Measurements from ENCODE around the gene FYN. TPM values are rescaled to one million over a fixed set of nuclear protein-coding genes. Genes with fewer than 3 reads are reported as not detected.

The FYN gene
- total RNA-seq, 2 donors from 2014 or later = 25.7 to 83.1 TPM

DNA sequence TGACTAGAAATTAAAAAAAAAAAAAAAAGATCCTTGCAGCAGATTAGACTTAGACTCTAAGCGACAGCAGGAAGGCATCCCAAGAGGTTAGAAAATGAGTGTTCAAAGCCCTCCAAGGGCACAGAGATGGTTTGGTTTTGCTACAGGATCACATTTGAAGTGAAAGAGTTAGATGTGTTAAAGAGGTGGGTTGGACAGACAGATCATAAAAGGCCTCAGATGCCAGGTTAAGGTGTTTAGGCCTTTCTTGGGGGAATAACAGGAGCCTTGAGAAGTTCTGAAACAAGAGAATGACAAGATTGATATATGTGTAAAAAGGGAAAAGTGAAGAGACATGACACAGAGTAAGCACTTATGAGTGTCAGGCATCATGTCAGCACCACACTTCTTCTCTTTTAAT is 107.5 kb downstream of the FYN start:
- no peak overlapping the region for H3K4me3 ChIP-seq
- H3K4me1 ChIP-seq = no peaks in the 10 kb centered on the region
- WGBS, 2 donors = 84 to 97% methylated on average over 1 of the region's 1 CpG
- no peaks in the 10 kb centered on the region for H3K9me3 ChIP-seq
- ATAC-seq (no peak), DNase-seq (no peak)
- H3K36me3 ChIP-seq (replicated peaks in 1 of 2; ENCODE audit: insufficient read depth in 1 of 2, low read depth in 2 of 2) = no peaks in the 10 kb centered on the region
- intact Hi-C loops (cut with DNase I) = no loop called here
- H3K27ac ChIP-seq = no peak overlapping the region
- H3K27me3 ChIP-seq = no peaks in the 10 kb centered on the region
- TF ChIP-seq, protein P1, sequence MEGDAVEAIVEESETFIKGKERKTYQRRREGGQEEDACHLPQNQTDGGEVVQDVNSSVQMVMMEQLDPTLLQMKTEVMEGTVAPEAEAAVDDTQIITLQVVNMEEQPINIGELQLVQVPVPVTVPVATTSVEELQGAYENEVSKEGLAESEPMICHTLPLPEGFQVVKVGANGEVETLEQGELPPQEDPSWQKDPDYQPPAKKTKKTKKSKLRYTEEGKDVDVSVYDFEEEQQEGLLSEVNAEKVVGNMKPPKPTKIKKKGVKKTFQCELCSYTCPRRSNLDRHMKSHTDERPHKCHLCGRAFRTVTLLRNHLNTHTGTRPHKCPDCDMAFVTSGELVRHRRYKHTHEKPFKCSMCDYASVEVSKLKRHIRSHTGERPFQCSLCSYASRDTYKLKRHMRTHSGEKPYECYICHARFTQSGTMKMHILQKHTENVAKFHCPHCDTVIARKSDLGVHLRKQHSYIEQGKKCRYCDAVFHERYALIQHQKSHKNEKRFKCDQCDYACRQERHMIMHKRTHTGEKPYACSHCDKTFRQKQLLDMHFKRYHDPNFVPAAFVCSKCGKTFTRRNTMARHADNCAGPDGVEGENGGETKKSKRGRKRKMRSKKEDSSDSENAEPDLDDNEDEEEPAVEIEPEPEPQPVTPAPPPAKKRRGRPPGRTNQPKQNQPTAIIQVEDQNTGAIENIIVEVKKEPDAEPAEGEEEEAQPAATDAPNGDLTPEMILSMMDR (IDR thresholded peaks at IDR 0.05) = no peak
- no peak for TF ChIP-seq POLR2A (IDR thresholded peaks at IDR 0.05)

GRCh38 chr6:111764238-111765175 is 108.7 kb downstream of the FYN start:
- ATAC-seq (no peak), DNase-seq (no peak)
- no peaks in the 10 kb centered on the region for H3K4me1 ChIP-seq
- WGBS, 2 donors = 69 to 82% methylated on average over 11 to 13 of the region's 13 CpGs
- intact Hi-C loops (cut with DNase I) = no loop called here
- H3K27me3 ChIP-seq = no peaks in the 10 kb centered on the region
- H3K4me3 ChIP-seq = no peak overlapping the region
- no peak for TF ChIP-seq POLR2A (IDR thresholded peaks at IDR 0.05)
- TF ChIP-seq, protein P1 (IDR thresholded peaks at IDR 0.05) = no peak
- H3K27ac ChIP-seq = no peak overlapping the region
- H3K9me3 ChIP-seq = no peaks in the 10 kb centered on the region
- H3K36me3 ChIP-seq (replicated peaks in 1 of 2; ENCODE audit: insufficient read depth in 1 of 2, low read depth in 2 of 2) = no peaks in the 10 kb centered on the region

DNA sequence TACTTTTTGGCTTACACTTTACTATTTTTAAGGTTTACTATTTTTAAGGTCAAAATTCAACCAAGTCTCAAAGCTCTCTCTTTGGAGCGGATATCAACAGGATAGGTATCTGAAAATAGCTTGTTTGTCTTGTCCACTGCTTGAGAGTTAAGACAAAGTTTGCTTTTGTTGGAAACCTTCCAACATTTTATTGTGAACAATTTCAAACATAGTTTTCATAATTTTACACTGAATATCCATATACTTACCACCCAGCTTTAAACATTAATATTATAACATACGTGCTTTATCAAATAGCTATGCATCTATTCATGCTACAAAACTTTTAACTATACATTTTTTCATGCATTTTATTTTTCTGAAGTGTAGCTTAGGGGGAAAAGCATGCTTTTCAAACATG is 109.9 kb downstream of the FYN start:
- Histone ChIP-seq H3K36me3 (replicated peaks in 1 of 2; ENCODE audit: insufficient read depth in 1 of 2, low read depth in 2 of 2) (no peaks in the 10 kb centered on the region), H3K27ac (no peak overlapping the region), H3K4me1 (no peaks in the 10 kb centered on the region), H3K9me3 (no peaks in the 10 kb centered on the region), H3K27me3 (no peaks in the 10 kb centered on the region), H3K4me3 (no peak overlapping the region)
- no peak for ATAC-seq
- 53 to 66% methylated on average over 2 of the region's 2 CpGs for WGBS, 2 donors
- DNase-seq = no peak
- intact Hi-C loops (cut with DNase I) = no loop called here
- no peak for TF ChIP-seq POLR2A (IDR thresholded peaks at IDR 0.05)
- TF ChIP-seq, protein P1 (IDR thresholded peaks at IDR 0.05) = no peak

- Histone ChIP-seq H3K36me3 (replicated peaks in 1 of 2; ENCODE audit: insufficient read depth in 1 of 2, low read depth in 2 of 2) (no peaks in the 10 kb centered on the region), H3K4me3 (no peak overlapping the region), H3K4me1 (no peaks in the 10 kb centered on the region), H3K9me3 (no peaks in the 10 kb centered on the region), H3K27ac (no peak overlapping the region), H3K27me3 (no peaks in the 10 kb centered on the region)
- TF ChIP-seq, protein P1 (IDR thresholded peaks at IDR 0.05) = no peak
- TF ChIP-seq POLR2A (IDR thresholded peaks at IDR 0.05) = no peak
- ATAC-seq (no peak), DNase-seq (no peak)
- 73 to 82% methylated on average over 7 of the region's 7 CpGs for WGBS, 2 donors
- intact Hi-C loops (cut with DNase I) = no loop called here
Measured at GRCh38 chr6:111761783-111762312, 111.4 kb downstream of the FYN start.
